NCI-H2081 treated with DMSO at 0.1 percent for 48 hours (cell line): Measurements from ENCODE around the gene ENOX1.

ENCODE experiments used
- DNase-seq: peaks from one replicate; lab custom pipeline; 2025; lab: John Stamatoyannopoulos, UW

ENOX1 gene

GRCh38 chr13:43387880-43388279 is 398.9 kb downstream of the ENOX1 start:
- DNase-seq, result no peak

- no peak for DNase-seq
Observed at GRCh38 chr13:43383498-43384165, 403.1 kb downstream of the ENOX1 start.

- DNase-seq, result no peak
Observed at GRCh38 chr13:43379738-43380137, 407.0 kb downstream of the ENOX1 start.

DNA sequence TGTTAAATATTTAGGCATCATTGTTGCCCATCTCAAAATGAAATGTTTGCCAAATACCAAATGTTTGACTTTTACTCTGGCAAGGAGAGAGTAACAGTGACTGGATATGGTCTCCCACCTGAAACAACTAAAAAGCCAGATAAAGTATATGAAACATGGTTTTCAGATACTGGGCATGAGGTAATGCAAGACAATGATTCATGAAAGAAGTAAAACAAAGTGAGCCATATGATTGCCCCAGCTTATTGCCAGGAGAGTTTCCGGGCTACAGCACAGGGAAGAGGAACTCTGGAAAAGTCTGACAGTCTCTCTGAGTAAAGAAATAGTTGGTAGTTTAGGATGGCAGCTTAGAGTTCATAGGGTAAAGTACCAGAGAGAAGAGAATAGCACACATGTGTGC is 408.8 kb downstream of the ENOX1 start:
- DNase-seq, result no peak

GRCh38 chr13:43377149-43377548 is 409.6 kb downstream of the ENOX1 start:
- DNase-seq, result no peak

- no peak for DNase-seq
Observed at GRCh38 chr13:43376596-43376995, 410.2 kb downstream of the ENOX1 start.

GRCh38 chr13:43375797-43376465 is 410.8 kb downstream of the ENOX1 start:
- no peak for DNase-seq

GRCh38 chr13:43374621-43375020 is 412.2 kb downstream of the ENOX1 start:
- no peak for DNase-seq

GRCh38 chr13:43373400-43373799 is 413.4 kb downstream of the ENOX1 start:
- no peak for DNase-seq

GRCh38 chr13:43370842-43371241 is 415.9 kb downstream of the ENOX1 start:
- DNase-seq, result no peak

DNA sequence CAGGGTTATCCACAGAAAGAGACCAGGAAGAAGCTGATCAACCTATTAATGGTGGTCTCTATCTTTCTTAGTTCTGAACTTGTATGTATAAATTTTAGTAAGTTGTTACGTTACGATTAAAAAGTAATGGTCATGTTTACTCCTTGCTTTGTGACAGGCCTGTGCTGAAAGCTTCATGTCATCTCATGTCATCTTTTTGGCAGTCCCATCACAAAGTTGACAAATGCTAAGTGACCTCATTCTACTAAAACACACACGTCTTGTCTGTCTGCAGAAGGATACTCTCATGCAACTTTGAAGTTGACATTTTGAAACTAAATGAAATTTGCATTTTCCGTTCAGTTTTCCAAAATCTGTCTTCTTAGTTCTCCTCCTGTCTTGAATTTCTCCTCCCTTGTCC is 417.5 kb downstream of the ENOX1 start:
- no peak for DNase-seq

- no peak for DNase-seq
Observed at GRCh38 chr13:43368003-43368402, 418.8 kb downstream of the ENOX1 start.

DNA sequence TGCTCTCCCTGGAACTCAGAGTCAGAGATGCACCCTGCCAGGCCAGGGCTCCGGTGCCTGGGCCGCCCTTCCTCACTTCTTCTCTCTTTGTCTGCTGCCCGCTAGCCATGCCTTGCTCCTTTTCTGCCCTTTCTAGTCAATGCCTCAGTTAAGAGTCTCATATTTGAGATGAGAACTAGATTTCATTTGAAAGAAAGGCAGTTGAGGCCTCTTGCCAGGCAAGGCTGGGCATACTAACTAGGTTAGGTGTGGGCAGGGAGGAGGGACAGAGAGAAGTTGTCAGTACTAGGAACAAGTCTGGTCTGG is 421.8 kb downstream of the ENOX1 start:
- DNase-seq, result no peak

DNA sequence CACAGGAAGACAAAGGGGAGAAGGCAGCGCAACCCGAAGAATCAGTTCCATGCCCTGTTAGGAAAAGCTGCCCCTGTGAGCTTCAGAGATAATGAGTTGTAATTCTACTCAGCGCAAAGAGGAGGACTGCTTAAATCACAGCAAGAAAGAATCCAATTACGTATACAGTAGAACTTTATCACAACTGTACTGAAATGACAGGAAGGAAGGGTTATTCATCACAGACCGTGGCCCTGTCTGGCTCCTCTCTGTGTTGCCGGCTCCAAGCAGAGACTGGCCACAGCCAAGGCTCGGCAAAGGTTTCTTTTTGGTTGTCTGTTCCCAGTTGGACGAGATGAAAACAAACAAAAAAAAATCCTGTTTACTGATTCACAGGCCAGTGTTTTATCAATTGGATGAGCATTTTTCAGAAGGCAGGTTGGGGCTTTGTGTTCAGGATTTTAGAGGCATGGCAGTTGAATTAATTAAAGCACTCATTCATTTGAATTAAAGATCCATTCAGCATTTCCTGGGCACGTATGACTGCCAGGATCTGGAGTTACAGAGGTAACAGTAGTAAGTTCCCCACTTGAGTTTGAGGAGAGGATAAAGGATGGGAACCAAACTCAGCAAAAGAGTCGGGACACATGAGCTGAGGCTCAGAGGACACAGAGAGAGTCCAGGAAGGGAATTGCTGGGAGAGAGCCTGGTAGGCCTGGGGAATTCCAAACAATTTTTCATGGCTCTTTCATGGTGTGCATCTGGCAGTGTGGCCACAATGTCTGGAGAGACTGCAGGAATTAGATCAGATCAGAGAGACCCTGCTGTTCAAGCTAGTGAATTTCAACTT is 422.3 kb downstream of the ENOX1 start:
- DNase-seq, result no peak

DNA sequence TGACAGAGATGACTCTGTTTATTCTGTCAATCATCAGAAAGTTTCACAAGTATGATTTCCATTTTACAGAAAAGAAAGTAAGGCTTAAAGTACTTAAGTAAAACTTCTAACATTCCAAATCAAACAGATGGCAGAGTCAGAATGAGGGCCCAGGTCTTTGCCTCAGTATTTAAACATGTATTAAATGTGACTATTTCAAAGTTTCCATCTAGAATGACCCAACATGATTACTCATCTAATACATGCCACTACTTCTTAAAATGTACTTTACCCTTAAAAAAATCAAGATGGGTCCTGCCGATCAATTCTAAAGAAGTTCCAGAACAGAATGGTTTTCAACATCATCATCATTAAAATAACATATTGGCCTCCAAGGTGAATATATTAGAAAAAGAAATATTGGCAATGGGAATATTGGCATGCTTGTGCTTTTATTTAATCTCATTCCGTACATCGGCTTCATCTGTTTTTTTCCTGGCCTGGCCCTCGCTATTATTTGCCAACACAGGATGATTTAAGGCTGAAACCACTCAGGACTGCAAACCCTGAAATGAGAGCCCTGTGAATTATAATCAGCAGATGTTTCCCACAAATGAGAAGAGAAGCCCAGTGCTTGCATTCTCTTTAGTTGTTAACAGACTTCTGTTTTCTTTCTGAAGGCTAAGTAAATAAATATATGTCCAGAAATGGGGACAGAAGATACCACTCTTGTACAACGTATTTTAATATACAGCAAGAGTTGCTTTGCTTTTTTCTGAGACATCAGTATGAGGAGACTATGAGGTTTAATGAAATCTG is 423.4 kb downstream of the ENOX1 start:
- DNase-seq, result no peak

- DNase-seq, result no peak
Observed at GRCh38 chr13:43362556-43362955, 424.2 kb downstream of the ENOX1 start.

- DNase-seq, result no peak
Observed at GRCh38 chr13:43360892-43361610, 425.7 kb downstream of the ENOX1 start.

DNA sequence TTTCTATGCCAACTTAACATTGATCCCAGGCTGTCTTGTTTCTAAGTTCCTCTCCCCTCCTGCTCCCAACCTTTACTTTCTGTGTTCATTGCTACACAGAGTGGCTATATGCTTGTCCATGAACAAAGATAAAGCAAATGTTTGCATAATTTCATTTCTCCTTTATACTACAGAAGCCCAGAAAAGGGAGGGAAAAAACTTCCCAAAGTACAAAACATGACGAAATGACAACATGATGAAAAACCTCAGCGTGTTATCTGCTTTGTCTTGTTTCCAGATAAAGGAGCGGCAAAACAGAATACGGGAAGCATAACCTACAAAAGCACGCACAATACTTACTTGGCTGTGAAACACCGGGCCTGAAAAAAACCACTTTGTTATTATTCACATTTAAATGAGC is 426.6 kb downstream of the ENOX1 start:
- no peak for DNase-seq

GRCh38 chr13:43359536-43359935 is 427.2 kb downstream of the ENOX1 start:
- no peak for DNase-seq

DNA sequence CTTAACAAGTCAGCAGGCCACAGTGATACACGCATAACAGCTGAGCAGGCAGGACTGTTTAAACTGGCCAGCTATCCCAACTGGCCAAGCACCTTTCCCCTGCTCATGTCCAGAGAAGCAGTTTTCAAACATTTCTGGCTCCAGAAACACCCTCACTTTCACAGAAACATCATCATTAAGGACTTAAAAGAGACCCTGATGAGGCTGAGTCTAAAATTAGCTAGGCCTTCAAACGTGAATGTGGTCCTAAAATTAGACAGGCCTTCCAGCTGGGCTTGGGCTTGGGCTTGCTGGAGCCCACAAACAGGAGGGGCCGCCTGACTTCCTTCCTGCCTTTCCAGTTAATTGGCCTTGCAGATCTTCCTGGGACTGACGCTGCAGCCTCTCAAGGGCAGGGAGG is 429.2 kb downstream of the ENOX1 start:
- no peak for DNase-seq

GRCh38 chr13:43356567-43356966 is 430.2 kb downstream of the ENOX1 start:
- no peak for DNase-seq

DNA sequence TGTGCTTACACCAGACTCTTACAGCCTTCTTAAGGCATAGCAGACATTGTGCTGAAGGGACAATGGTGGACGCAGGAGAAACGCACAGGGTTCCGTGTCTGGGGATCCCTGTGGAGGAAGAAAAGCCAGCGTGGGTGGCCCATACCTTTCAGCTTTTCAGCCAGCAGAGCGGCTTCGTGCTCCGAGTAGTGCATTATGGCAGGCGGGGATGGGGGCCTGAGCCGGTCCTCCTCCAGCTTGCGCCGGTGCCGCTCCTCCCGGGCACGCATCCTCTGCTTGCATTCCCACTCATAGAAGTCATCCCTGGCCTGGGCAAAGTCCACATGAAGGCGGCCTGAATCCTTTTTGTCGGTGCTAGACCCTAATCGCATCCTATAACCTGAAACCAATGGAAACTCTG is 431.0 kb downstream of the ENOX1 start:
- DNase-seq, result no peak
